B cell (primary cell): Measurements from ENCODE around the gene DGKQ. TPM values are rescaled to one million over a fixed set of nuclear protein-coding genes. Genes with fewer than 3 reads are reported as not detected.
A peak's percentile ranks its signal among the peaks of the same experiment; 100 is the strongest.

Experiments
- ATAC-seq: fragments of 200-7000 bp; cut with Tn5 transposase; one replicate; pipeline ENCODE4 v1.10.0; 2021; ENCODE audit warnings: low read depth, mild to moderate bottlenecking, moderate number of reproducible peaks, moderate library complexity
- CTCF ChIA-PET: fragments of 350-600 bp; sonication (Branson Sonifier 250); formaldehyde crosslinking; loops from one replicate; lab custom pipeline; 2021; ENCODE audit warnings: antibody characterized with exemption, inconsistent platforms; lab: Charles Lee
- POLR2A ChIA-PET: fragments of 350-600 bp; sonication (Branson Sonifier 250); formaldehyde crosslinking; loops from one replicate; lab custom pipeline; 2021; ENCODE audit warnings: antibody characterized with exemption; lab: Charles Lee
- DNase-seq: peaks from one replicate; pipeline ENCODE4 v3.0.0; 2013
- H2AFZ ChIP-seq: 2 replicates; pipeline ENCODE4 v1.6.1; 2012; ENCODE audit warnings: mild to moderate bottlenecking, low read depth, low read length; ENCODE audit not compliant: insufficient read depth, poor library complexity, severe bottlenecking
- H3K27ac ChIP-seq, 2 donors: 1 replicate in 1 of 2; 2 replicates in 1 of 2; pipeline ENCODE4 v1.5.1; 2012 to 2013; ENCODE audit warnings: low read length in 2 of 2, mild to moderate bottlenecking in 2 of 2, moderate library complexity in 1 of 2
- H3K27me3 ChIP-seq, 4 experiments: fragments of 200-600 bp in 1 of 4; sonication (generic) in 1 of 4; replicated peaks in 1 of 4; 1 replicate in 2 of 4; 2 replicates in 2 of 4; pipeline versions ENCODE4 v1.6.1 to v1.7.0; 2013 to 2016; ENCODE audit warnings: low read length in 3 of 4, mild to moderate bottlenecking in 2 of 4, mixed read lengths in 1 of 4, moderate library complexity in 1 of 4; ENCODE audit not compliant: insufficient read depth in 4 of 4, control insufficient read depth in 3 of 4; ENCODE audit errors: control extremely low read depth in 1 of 4
- H3K36me3 ChIP-seq, 2 experiments: replicated peaks in 1 of 2; 1 replicate in 1 of 2; 2 replicates in 1 of 2; pipeline versions ENCODE4 v1.6.1 to v1.7.1; 2013; ENCODE audit warnings: low read length in 1 of 2; ENCODE audit not compliant: insufficient read depth in 2 of 2, control insufficient read depth in 1 of 2; ENCODE audit errors: control extremely low read depth in 1 of 2, extremely low read depth in 1 of 2
- H3K4me1 ChIP-seq, 2 donors: fragments of 200-600 bp in 1 of 2; sonication (generic) in 1 of 2; 1 replicate in 1 of 2; 2 replicates in 1 of 2; pipeline versions ENCODE4 v1.5.1 to v1.6.1; 2013 to 2017; ENCODE audit warnings: low read length in 2 of 2; ENCODE audit not compliant: control insufficient read depth in 2 of 2, insufficient read depth in 2 of 2
- H3K4me2 ChIP-seq: replicated peaks from 2 replicates; pipeline ENCODE3; 2012; ENCODE audit warnings: mild to moderate bottlenecking, low read depth, low read length; ENCODE audit not compliant: poor library complexity, severe bottlenecking
- H3K4me3 ChIP-seq, 5 experiments: fragments of 200-600 bp in 1 of 5; sonication (generic) in 1 of 5; 1 replicate in 3 of 5; 2 replicates in 2 of 5; pipeline versions ENCODE4 v1.5.1 to v1.7.0; 2011 to 2016; ENCODE audit warnings: low read length in 4 of 5, mild to moderate bottlenecking in 4 of 5, low read depth in 2 of 5, control low read depth in 1 of 5, moderate library complexity in 1 of 5; ENCODE audit not compliant: insufficient read depth in 1 of 5; ENCODE audit errors: control extremely low read depth in 1 of 5, extremely low read depth in 1 of 5
- H3K79me2 ChIP-seq: fragments of 200-600 bp; sonication (generic); one replicate; pipeline ENCODE4 v1.6.0; 2016; ENCODE audit warnings: low read length; ENCODE audit not compliant: control insufficient read depth, insufficient read depth
- H3K9ac ChIP-seq: fragments of 200-600 bp; sonication (generic); 2 replicates; pipeline ENCODE4 v1.6.1; 2017; ENCODE audit warnings: mild to moderate bottlenecking, low read length, moderate library complexity
- H3K9me3 ChIP-seq, 3 donors: one replicate each; pipeline versions ENCODE4 v1.6.1 to v1.7.1; 2013; ENCODE audit warnings: low read length in 2 of 3; ENCODE audit not compliant: control insufficient read depth in 2 of 3, insufficient read depth in 1 of 3; ENCODE audit errors: control extremely low read depth in 1 of 3
- H4K20me1 ChIP-seq: 2 replicates; pipeline ENCODE4 v1.6.0; 2012; ENCODE audit warnings: mild to moderate bottlenecking, low read length; ENCODE audit not compliant: insufficient read depth, control insufficient read depth, poor library complexity, severe bottlenecking
- H3K27ac Mint-ChIP-seq: one replicate; pipeline ENCODE4 v1.8.0; 2021; ENCODE audit warnings: mixed read lengths
- H3K27me3 Mint-ChIP-seq: one replicate; pipeline ENCODE4 v1.8.0; 2021; ENCODE audit warnings: mixed read lengths
- H3K4me1 Mint-ChIP-seq: one replicate; pipeline ENCODE4 v1.8.0; 2021; ENCODE audit warnings: mixed read lengths
- H3K4me3 Mint-ChIP-seq: one replicate; pipeline ENCODE4 v1.8.0; 2021; ENCODE audit warnings: mixed read lengths
- H3K9me3 Mint-ChIP-seq: one replicate; pipeline ENCODE4 v1.8.0; 2022; ENCODE audit warnings: mixed read lengths; ENCODE audit not compliant: insufficient read depth
- CTCF ChIP-seq: fragments of 200-600 bp; IDR thresholded peaks from one replicate; pipeline ENCODE4 v1.8.0; 2022; ENCODE audit warnings: antibody characterized with exemption, mild to moderate bottlenecking
- EZH2 ChIP-seq: IDR thresholded peaks from 2 replicates; pipeline ENCODE4 v1.6.1; 2012; ENCODE audit warnings: borderline replicate concordance, low read depth, mild to moderate bottlenecking, moderate library complexity, low read length; ENCODE audit not compliant: insufficient read depth, poor library complexity, severe bottlenecking
- WGBS: methylation state at CpG from one replicate; pipeline ENCODE4 v1.1.5; 2013; ENCODE audit warnings: missing lambda C conversion rate; ENCODE audit not compliant: insufficient coverage; 5-methylcytosine and 5-hydroxymethylcytosine counted together
- intact Hi-C: fragments of 100-400 bp; cut with micrococcal nuclease; formaldehyde crosslinking; loops from one replicate; pipeline ENCODE4 v1.10.0; 2022
- polyA plus RNA-seq: library from polyadenylated mRNA; depleted of rRNA; stranded (reverse); fragments of >200 nt; gene quantifications from 2 replicates; pipeline ENCODE4 v1.2.3, GENCODE V29; 2012
- total RNA-seq, 2 donors: library from RNA; stranded (reverse); fragments of 120-200 nt in 1 of 2; gene quantifications; 1 replicate in 1 of 2; 2 replicates in 1 of 2; pipeline versions ENCODE4 v1.2.3 to v1.2.4, GENCODE V29; 2013 to 2022

Gene DGKQ
- total and polyA plus RNA-seq, 2 donors (not counting 1 experiment from before 2014, with no cell fraction given): 22.6 to 30.4 TPM

- Mint-ChIP-seq H3K27ac (peak overlapping the region; percentile 56), H3K27me3 (no peaks in the 10 kb centered on the region), H3K4me1 (peaks cover 20% of the 10 kb centered on the region), H3K4me3 (no peak overlapping the region), H3K9me3 (no peaks in the 10 kb centered on the region)
- Histone ChIP-seq H3K9ac (no peak overlapping the region), H4K20me1 (no peaks in the 10 kb centered on the region), H3K4me2 (no peak overlapping the region), H3K79me2 (no peaks in the 10 kb centered on the region), H3K27me3 (no peaks in the 10 kb centered on the region), H3K36me3 (no peaks in the 10 kb centered on the region), H3K4me3 (no peak overlapping the region), H3K27ac (no peak overlapping the region), H3K4me1 (peaks cover 16 to 28% of the 10 kb centered on the region in 2 donors), H3K9me3 (no peaks in the 10 kb centered on the region), H2AFZ (no peak overlapping the region)
- WGBS: 93% methylated on average over 18 of the region's 23 CpGs
- TF ChIP-seq CTCF (no peak), EZH2 (no peak)
- DNase-seq (no peak), ATAC-seq (no peak)
- ChIA-PET POLR2A (interaction anchor here (0.5 to 0.6 kb wide), 2 partner anchors 9 to 99 kb away, joined by 3 to 10 read pairs; no protein-coding TSS in a partner anchor), CTCF (no interaction called here)
- intact Hi-C loops: no loop called here
Measured at GRCh38 chr4:1019729-1020470, 46.5 kb upstream of the DGKQ start.

GRCh38 chr4:1019320-1019719 lies 46.0 kb upstream of the DGKQ start:
- H3K4me1 ChIP-seq: peaks cover 16 to 28% of the 10 kb centered on the region in 2 donors
- H3K4me3 ChIP-seq: no peak overlapping the region
- H2AFZ ChIP-seq: no peak overlapping the region
- no peaks in the 10 kb centered on the region for H3K27me3 ChIP-seq
- WGBS: 73% methylated on average over 9 of the region's 9 CpGs
- intact Hi-C loops: no loop called here
- H3K9ac ChIP-seq: no peak overlapping the region
- H3K9me3 Mint-ChIP-seq: no peaks in the 10 kb centered on the region
- ChIA-PET CTCF (no interaction called here), POLR2A (interaction anchor here (0.5 kb wide), 1 partner anchor 98 kb away, joined by 3 read pairs; no protein-coding TSS in a partner anchor)
- no peaks in the 10 kb centered on the region for H3K27me3 Mint-ChIP-seq
- TF ChIP-seq EZH2: no peak
- no peak for TF ChIP-seq CTCF
- no peak overlapping the region for H3K4me3 Mint-ChIP-seq
- no peaks in the 10 kb centered on the region for H3K36me3 ChIP-seq
- DNase-seq: no peak
- H3K79me2 ChIP-seq: no peaks in the 10 kb centered on the region
- no peaks in the 10 kb centered on the region for H3K9me3 ChIP-seq
- no peaks in the 10 kb centered on the region for H4K20me1 ChIP-seq
- H3K4me1 Mint-ChIP-seq: peaks cover 20% of the 10 kb centered on the region
- ATAC-seq: no peak
- no peak overlapping the region for H3K27ac ChIP-seq
- no peak overlapping the region for H3K4me2 ChIP-seq
- H3K27ac Mint-ChIP-seq: no peak overlapping the region
